Rectal smooth muscle tissue (tissue), 1 donor: ENCODE results near the gene TBC1D1.
A peak's percentile ranks its signal among the peaks of the same experiment; 100 is the strongest.

Experiments used
- H3K27ac ChIP-seq: one replicate; pipeline ENCODE4 v1.7.0; 2013; ENCODE audit warnings: low read depth, low read length, inconsistent platforms
- H3K27me3 ChIP-seq: one replicate; pipeline ENCODE4 v1.7.0; 2013; ENCODE audit warnings: low read length; ENCODE audit not compliant: control insufficient read depth, insufficient read depth
- H3K36me3 ChIP-seq: one replicate; pipeline ENCODE4 v1.7.0; 2013; ENCODE audit warnings: low read length; ENCODE audit not compliant: control insufficient read depth, insufficient read depth
- H3K4me1 ChIP-seq: one replicate; pipeline ENCODE4 v1.7.0; 2013; ENCODE audit warnings: low read length; ENCODE audit not compliant: control insufficient read depth, insufficient read depth
- H3K4me3 ChIP-seq: one replicate; pipeline ENCODE4 v1.7.0; 2013; ENCODE audit warnings: low read length
- H3K9ac ChIP-seq: one replicate; pipeline ENCODE4 v1.7.0; 2013; ENCODE audit warnings: low read length

The TBC1D1 gene

GRCh38 chr4:37993806-37994205 lies 102.9 kb downstream of the TBC1D1 start:
- H3K27ac ChIP-seq = peak overlapping the region; percentile 54
- no peak overlapping the region for H3K4me3 ChIP-seq
- no peak overlapping the region for H3K9ac ChIP-seq
- H3K36me3 ChIP-seq = no peaks in the 10 kb centered on the region
- H3K27me3 ChIP-seq = no peaks in the 10 kb centered on the region
- H3K4me1 ChIP-seq = peaks cover 52% of the 10 kb centered on the region

GRCh38 chr4:37994569-37994968 lies 103.7 kb downstream of the TBC1D1 start:
- Histone ChIP-seq H3K36me3 (no peaks in the 10 kb centered on the region), H3K27me3 (no peaks in the 10 kb centered on the region), H3K4me1 (peaks cover 45% of the 10 kb centered on the region), H3K9ac (no peak overlapping the region), H3K27ac (peak overlapping the region; percentile 54), H3K4me3 (peak overlapping the region; percentile 10)

GRCh38 chr4:37995299-37995821 lies 104.5 kb downstream of the TBC1D1 start:
- peak overlapping the region; percentile 60 for H3K27ac ChIP-seq
- no peaks in the 10 kb centered on the region for H3K27me3 ChIP-seq
- H3K9ac ChIP-seq = no peak overlapping the region
- no peaks in the 10 kb centered on the region for H3K36me3 ChIP-seq
- H3K4me3 ChIP-seq = no peak overlapping the region
- H3K4me1 ChIP-seq = peaks cover 42% of the 10 kb centered on the region

DNA sequence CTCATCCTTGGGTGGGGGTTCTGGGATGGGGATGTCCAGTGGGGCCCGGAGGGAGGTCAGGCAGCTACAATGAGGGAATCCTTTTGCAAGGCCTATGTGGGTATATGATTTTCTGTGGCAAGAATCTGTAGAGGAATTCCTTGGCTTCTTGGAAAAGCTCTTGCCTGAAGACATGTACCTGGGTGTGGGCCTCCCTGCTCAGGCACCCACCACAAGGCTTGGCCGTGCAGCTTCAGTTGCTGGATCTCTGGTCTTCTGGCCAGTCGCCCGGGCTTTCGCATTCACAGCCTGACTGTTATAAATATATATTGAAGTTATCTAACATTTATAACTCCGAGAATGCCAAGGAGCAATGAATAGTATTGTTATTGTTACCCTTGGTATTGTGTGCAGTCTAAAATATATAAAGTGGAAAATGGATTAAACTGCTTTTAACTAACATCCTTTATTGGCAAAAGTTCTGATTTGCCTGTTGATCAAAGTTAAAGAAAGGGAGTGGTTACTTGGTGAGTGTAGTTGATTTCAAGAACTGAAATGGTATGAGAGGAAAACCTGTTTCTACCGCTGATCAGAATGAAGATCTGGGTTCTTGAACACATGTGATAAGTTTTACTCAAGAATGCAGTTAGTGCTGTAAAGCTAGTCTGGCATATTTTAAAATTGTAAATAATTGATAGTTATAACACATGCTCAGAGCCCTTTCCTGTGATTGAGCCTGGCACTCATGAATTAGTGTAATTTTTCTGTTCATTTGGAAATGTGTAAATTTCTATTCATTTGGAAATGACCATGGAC lies 105.3 kb downstream of the TBC1D1 start:
- Histone ChIP-seq H3K4me3 (no peak overlapping the region), H3K36me3 (no peaks in the 10 kb centered on the region), H3K4me1 (peaks cover 38% of the 10 kb centered on the region), H3K27me3 (no peaks in the 10 kb centered on the region), H3K27ac (peak overlapping the region; percentile 60), H3K9ac (no peak overlapping the region)

GRCh38 chr4:37998226-37998625 lies 107.3 kb downstream of the TBC1D1 start:
- H3K9ac ChIP-seq = no peak overlapping the region
- H3K36me3 ChIP-seq = no peaks in the 10 kb centered on the region
- H3K27me3 ChIP-seq = no peaks in the 10 kb centered on the region
- H3K4me3 ChIP-seq = no peak overlapping the region
- H3K27ac ChIP-seq = peak overlapping the region; percentile 49
- peaks cover 45% of the 10 kb centered on the region for H3K4me1 ChIP-seq

DNA sequence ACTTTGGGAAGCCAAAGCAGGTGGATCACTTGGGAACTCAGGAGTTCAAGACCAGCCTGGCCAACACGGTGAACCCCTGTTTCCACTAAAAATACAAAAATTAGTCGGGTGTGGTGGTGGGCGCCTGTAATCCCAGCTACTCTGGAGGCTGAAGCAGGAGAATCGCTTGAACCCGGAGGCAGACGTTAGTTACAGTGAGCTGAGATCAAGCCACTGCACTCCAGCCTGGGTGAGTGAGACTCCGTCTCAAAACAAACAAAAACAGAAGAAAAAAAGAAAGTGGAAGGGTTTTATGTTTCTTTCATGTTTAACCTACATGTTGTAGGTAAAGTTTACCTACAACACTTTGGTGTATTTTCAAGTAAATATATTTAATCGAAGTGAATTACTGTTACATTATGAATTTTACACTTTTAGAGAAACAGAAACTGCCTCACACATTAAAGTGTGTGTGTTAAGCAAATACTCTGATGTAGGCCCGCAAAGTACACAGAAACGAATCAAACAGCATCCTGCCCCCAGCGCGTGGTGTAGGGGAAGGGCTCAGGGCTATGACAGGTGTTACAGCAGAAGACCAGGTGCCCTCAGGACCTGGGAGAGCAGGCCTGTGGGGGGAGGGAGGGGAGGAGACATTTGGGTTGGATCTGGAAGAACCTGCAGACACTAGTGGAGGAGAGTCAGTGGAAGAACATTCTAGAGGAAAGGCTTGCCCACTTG lies 108.3 kb downstream of the TBC1D1 start:
- H3K27ac ChIP-seq = no peak overlapping the region
- H3K9ac ChIP-seq = no peak overlapping the region
- H3K4me1 ChIP-seq = peaks cover 53% of the 10 kb centered on the region
- H3K4me3 ChIP-seq = no peak overlapping the region
- H3K27me3 ChIP-seq = no peaks in the 10 kb centered on the region
- no peaks in the 10 kb centered on the region for H3K36me3 ChIP-seq

GRCh38 chr4:37999965-38000364 lies 109.1 kb downstream of the TBC1D1 start:
- Histone ChIP-seq H3K27ac (no peak overlapping the region), H3K4me3 (no peak overlapping the region), H3K27me3 (no peaks in the 10 kb centered on the region), H3K4me1 (peaks cover 53% of the 10 kb centered on the region), H3K9ac (no peak overlapping the region), H3K36me3 (no peaks in the 10 kb centered on the region)

- H3K4me3 ChIP-seq = no peak overlapping the region
- H3K4me1 ChIP-seq = peaks cover 46% of the 10 kb centered on the region
- no peaks in the 10 kb centered on the region for H3K27me3 ChIP-seq
- H3K27ac ChIP-seq = no peak overlapping the region
- H3K9ac ChIP-seq = no peak overlapping the region
- no peaks in the 10 kb centered on the region for H3K36me3 ChIP-seq
Measured at GRCh38 chr4:38001927-38002326, 111.0 kb downstream of the TBC1D1 start.

DNA sequence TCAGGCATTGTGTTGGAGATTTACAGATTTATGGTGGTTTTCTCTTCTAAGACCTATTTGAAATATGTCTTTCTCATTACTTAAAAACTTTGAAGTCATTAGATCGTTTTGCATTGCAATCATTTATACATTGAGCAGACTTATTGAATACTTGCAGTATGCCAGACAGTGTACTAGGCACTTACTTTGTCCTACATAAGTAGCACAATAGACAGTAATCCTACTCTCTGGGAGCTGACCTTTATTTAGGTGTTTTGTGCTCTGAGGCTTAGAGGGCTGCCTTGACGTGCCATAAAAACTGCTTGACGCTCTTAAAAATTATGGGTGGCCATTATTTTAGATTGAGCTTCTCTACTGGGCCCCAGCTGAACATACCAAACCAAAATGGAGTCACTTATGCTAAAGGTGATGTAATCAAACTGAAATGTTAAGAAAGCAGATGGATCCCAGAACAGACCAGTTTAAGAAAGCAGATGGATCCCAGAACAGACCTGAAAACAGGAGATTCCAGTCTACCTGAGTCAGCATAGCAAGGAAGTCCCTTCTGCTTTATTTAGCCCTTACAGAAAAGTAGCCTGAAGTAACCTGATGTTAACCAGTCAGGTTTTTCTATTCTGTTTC lies 111.7 kb downstream of the TBC1D1 start:
- Histone ChIP-seq H3K36me3 (no peaks in the 10 kb centered on the region), H3K9ac (no peak overlapping the region), H3K4me1 (peaks cover 42% of the 10 kb centered on the region), H3K27me3 (no peaks in the 10 kb centered on the region), H3K27ac (peak overlapping the region; percentile 24), H3K4me3 (no peak overlapping the region)

GRCh38 chr4:38003102-38003501 lies 112.2 kb downstream of the TBC1D1 start:
- H3K4me1 ChIP-seq = peaks cover 41% of the 10 kb centered on the region
- H3K4me3 ChIP-seq = no peak overlapping the region
- no peak overlapping the region for H3K9ac ChIP-seq

GRCh38 chr4:38003628-38004027 lies 112.7 kb downstream of the TBC1D1 start:
- Histone ChIP-seq H3K27ac (peak overlapping the region; percentile 3), H3K4me1 (peaks cover 43% of the 10 kb centered on the region), H3K36me3 (no peaks in the 10 kb centered on the region), H3K4me3 (no peak overlapping the region), H3K9ac (no peak overlapping the region), H3K27me3 (no peaks in the 10 kb centered on the region)

More at GRCh38 chr4:38003102-38003501, 112.2 kb downstream of the TBC1D1 start:
- Histone ChIP-seq H3K36me3 (no peaks in the 10 kb centered on the region), H3K27ac (peak overlapping the region; percentile 24), H3K27me3 (no peaks in the 10 kb centered on the region)

- Histone ChIP-seq H3K27me3 (no peaks in the 10 kb centered on the region), H3K36me3 (no peaks in the 10 kb centered on the region), H3K4me3 (no peak overlapping the region), H3K9ac (no peak overlapping the region), H3K4me1 (peaks cover 44% of the 10 kb centered on the region), H3K27ac (peak overlapping the region; percentile 64)
Measured at GRCh38 chr4:38004062-38004461, 113.2 kb downstream of the TBC1D1 start.
